HCT116 (cell line): ENCODE data around the gene PARVG. TPM values are rescaled to one million over a fixed set of nuclear protein-coding genes. Genes with fewer than 3 reads are reported as not detected.

Source experiments
- ATAC-seq: fragments of 200-7000 bp; cut with Tn5 transposase; 2 replicates; pipeline ENCODE4 v1.9.1; 2020; ENCODE audit warnings: mild to moderate bottlenecking, moderate library complexity
- BruUV-seq: library from RNA; stranded (reverse); fragments of 400-500 nt; replicated peaks from 2 replicates; lab custom pipeline; 2021; lab: Mats Ljungman, UMichigan
- CTCF ChIA-PET: fragments of 300-600 bp; sonication (Branson Sonifier 250); formaldehyde crosslinking; loops from one replicate; lab custom pipeline; 2021; ENCODE audit warnings: antibody characterized with exemption; lab: Charles Lee
- POLR2A ChIA-PET: fragments of 300-600, 350-600 bp; sonication (Branson Sonifier 250); formaldehyde crosslinking; loops from one replicate; lab custom pipeline; 2021; ENCODE audit warnings: antibody characterized with exemption; lab: Charles Lee
- RAD21 ChIA-PET, 2 experiments: fragments of 300-600 bp; sonication (Branson Sonifier 250); formaldehyde crosslinking; loops; one replicate each; lab custom pipeline; 2023; ENCODE audit warnings: low total read pairs in 2 of 2; ENCODE audit not compliant: uncharacterized antibody in 2 of 2, unreplicated experiment in 2 of 2, low non-redundant PET in 1 of 2; lab: Charles Lee
- DNase-seq: peaks from one replicate; pipeline ENCODE4 v3.0.0-alpha.2; 2010; ENCODE audit warnings: low read depth, low spot score
- H2AFZ ChIP-seq: fragments of 200-600 bp; shearing (Covaris generic), sonication (generic); 2 replicates; pipeline ENCODE4 v1.6.1; 2017; ENCODE audit warnings: low read depth, mixed run types, mixed read lengths, antibody characterized with exemption, low read length; ENCODE audit not compliant: poor library complexity, severe bottlenecking
- H3K27ac ChIP-seq: 2 replicates; pipeline ENCODE4 v1.5.1; 2012; ENCODE audit warnings: low read depth, low read length
- H3K27me3 ChIP-seq: fragments of 200-600 bp; sonication (generic); 2 replicates; pipeline ENCODE4 v1.6.1; 2016; ENCODE audit warnings: mixed run types, low read length, mixed read lengths; ENCODE audit not compliant: insufficient read depth
- H3K36me3 ChIP-seq, 2 experiments: fragments of 200-500 bp in 1 of 2; fragments of 200-600 bp in 1 of 2; sonication (Bioruptor generic) in 1 of 2; sonication (generic) in 1 of 2; 2 replicates each; pipeline versions ENCODE4 v1.5.1 to v1.6.1; 2014 to 2016; ENCODE audit warnings: low read length in 2 of 2, inconsistent platforms in 1 of 2, mixed read lengths in 1 of 2, mixed run types in 1 of 2; ENCODE audit not compliant: insufficient read depth in 2 of 2, control insufficient read depth in 1 of 2
- H3K4me1 ChIP-seq, 2 experiments: fragments of 200-600 bp in 1 of 2; sonication (generic) in 1 of 2; 2 replicates each; pipeline versions ENCODE4 v1.5.1 to v1.6.1; 2012 to 2017; ENCODE audit warnings: low read length in 2 of 2, inconsistent platforms in 1 of 2, mild to moderate bottlenecking in 1 of 2, mixed read lengths in 1 of 2, mixed run types in 1 of 2, moderate library complexity in 1 of 2; ENCODE audit not compliant: insufficient read depth in 2 of 2, control insufficient read depth in 1 of 2
- H3K4me2 ChIP-seq: fragments of 200-600 bp; sonication (generic); 2 replicates; pipeline ENCODE4 v1.6.1; 2017; ENCODE audit warnings: mixed run types, low read length, mixed read lengths
- H3K4me3 ChIP-seq, 2 experiments: fragments of 200-600 bp in 1 of 2; sonication (generic) in 1 of 2; replicated peaks in 1 of 2; 2 replicates each; pipeline ENCODE4 v1.5.1; 2011 to 2016; ENCODE audit warnings: low read length in 2 of 2, control low read depth in 1 of 2, low read depth in 1 of 2, mild to moderate bottlenecking in 1 of 2, mixed read lengths in 1 of 2, mixed run types in 1 of 2
- H3K79me2 ChIP-seq: fragments of 200-600 bp; sonication (generic); 2 replicates; pipeline ENCODE4 v1.6.1; 2017; ENCODE audit warnings: mild to moderate bottlenecking, mixed run types, low read length, moderate library complexity, mixed read lengths; ENCODE audit not compliant: insufficient read depth
- H3K9ac ChIP-seq: fragments of 200-600 bp; sonication (generic); 2 replicates; pipeline ENCODE4 v1.6.1; 2016; ENCODE audit warnings: low read length, mixed read lengths
- H3K9me2 ChIP-seq: fragments of 200-600 bp; sonication (generic), shearing (Covaris generic); 2 replicates; pipeline ENCODE4 v1.6.1; 2017; ENCODE audit warnings: mixed run types, mild to moderate bottlenecking, moderate library complexity; ENCODE audit not compliant: insufficient read depth
- H3K9me3 ChIP-seq, 2 experiments: fragments of 200-500 bp in 1 of 2; fragments of 200-600 bp in 1 of 2; sonication (Bioruptor generic) in 1 of 2; sonication (generic) in 1 of 2; 2 replicates each; pipeline ENCODE4 v1.6.1; 2014 to 2017; ENCODE audit warnings: low read length in 2 of 2, mixed read lengths in 2 of 2, inconsistent platforms in 1 of 2, low read depth in 1 of 2, mild to moderate bottlenecking in 1 of 2, mixed run types in 1 of 2, moderate library complexity in 1 of 2; ENCODE audit not compliant: control insufficient read depth in 1 of 2, insufficient read depth in 1 of 2
- H4K20me1 ChIP-seq: fragments of 200-600 bp; sonication (generic), shearing (Covaris generic); 2 replicates; pipeline ENCODE4 v1.6.1; 2017; ENCODE audit warnings: mixed run types, mild to moderate bottlenecking, moderate library complexity; ENCODE audit not compliant: insufficient read depth
- CBX3 ChIP-seq: IDR thresholded peaks from 2 replicates; pipeline ENCODE4 v1.6.1; 2012; ENCODE audit warnings: low read depth
- CEBPB ChIP-seq: IDR thresholded peaks from 2 replicates; pipeline ENCODE4 v1.6.1; 2012; ENCODE audit warnings: low read depth
- ELF1 ChIP-seq: IDR thresholded peaks from 2 replicates; pipeline ENCODE4 v1.6.1; 2012; ENCODE audit warnings: low read depth, borderline replicate concordance
- EZH2phosphoT487 ChIP-seq: fragments of 200-600 bp; IDR thresholded peaks from 2 replicates; pipeline ENCODE4 v1.6.1; 2018; ENCODE audit warnings: antibody characterized with exemption, borderline replicate concordance
- FOSL1 ChIP-seq: IDR thresholded peaks from 2 replicates; pipeline ENCODE4 v1.6.1; 2012; ENCODE audit warnings: low read depth
- POLR2A ChIP-seq: IDR thresholded peaks from 2 replicates; pipeline ENCODE4 v1.7.0; 2011; ENCODE audit warnings: borderline replicate concordance; ENCODE audit not compliant: insufficient read depth, insufficient read length; ENCODE audit errors: extremely low read depth
- POLR2AphosphoS5 ChIP-seq: IDR thresholded peaks from 2 replicates; pipeline ENCODE4 v1.6.1; 2011; ENCODE audit warnings: mild to moderate bottlenecking, low read depth, low read length, moderate library complexity
- RAD21 ChIP-seq: IDR thresholded peaks from 2 replicates; pipeline ENCODE4 v1.6.1; 2012; ENCODE audit warnings: low read depth, mild to moderate bottlenecking
- SP1 ChIP-seq: IDR thresholded peaks from 2 replicates; pipeline ENCODE4 v1.6.1; 2012; ENCODE audit warnings: low read depth
- TCF7L2 ChIP-seq: IDR thresholded peaks from 2 replicates; pipeline ENCODE4 v1.7.0; 2011; ENCODE audit warnings: borderline replicate concordance, inconsistent platforms; ENCODE audit not compliant: insufficient read depth, insufficient read length; ENCODE audit errors: extremely low read depth
- ZNF274 ChIP-seq: fragments of 200-500 bp; sonication (Bioruptor generic); IDR thresholded peaks from 2 replicates; pipeline ENCODE4 v1.6.1; 2014; ENCODE audit warnings: mild to moderate bottlenecking, low read depth, low read length, inconsistent platforms
- intact Hi-C: fragments of 100-400 bp; cut with micrococcal nuclease; formaldehyde crosslinking; loops from 2 replicates; pipeline ENCODE4 v1.10.0; 2022
- total RNA-seq: library from RNA; stranded (reverse); gene quantifications from one replicate; pipeline ENCODE4 v1.2.1, GENCODE V29; 2021; ENCODE audit not compliant: unreplicated experiment
- TF ChIP-seq, protein P1 (sequence below): IDR thresholded peaks from 2 replicates; pipeline ENCODE4 v1.6.1; 2012
- TF ChIP-seq, protein P2 (sequence below): IDR thresholded peaks from 2 replicates; pipeline ENCODE4 v1.6.1; 2012; ENCODE audit warnings: low read depth
- TF ChIP-seq, protein P3 (sequence below): IDR thresholded peaks from 2 replicates; pipeline ENCODE4 v1.6.1; 2011; ENCODE audit warnings: mild to moderate bottlenecking, low read length, moderate library complexity; ENCODE audit not compliant: insufficient replicate concordance; ENCODE audit errors: extremely low read depth

Gene PARVG
- total RNA-seq, 1 experiment from 2014 or later: 0.57 TPM

DNA sequence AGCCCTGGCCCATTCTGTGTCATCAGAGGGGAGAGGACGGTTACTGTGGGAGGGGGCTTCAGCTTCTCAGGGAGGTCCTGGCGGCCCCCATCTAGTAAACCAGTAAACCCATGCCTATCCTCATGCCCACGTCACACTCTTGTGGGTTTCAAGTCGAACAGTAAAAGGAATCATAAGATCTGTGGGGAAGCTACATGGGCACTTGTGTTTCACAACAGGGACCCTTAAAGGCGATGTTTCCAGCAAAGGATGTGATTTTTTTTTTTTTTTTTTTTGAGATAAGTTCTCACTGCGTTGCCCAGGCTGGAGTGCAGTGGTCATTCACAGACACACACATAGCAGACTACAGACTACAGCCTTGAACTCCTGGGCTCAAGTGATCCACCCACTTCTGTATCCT, 9.2 kb upstream of the PARVG start:
- no peaks in the 10 kb centered on the region for H3K36me3 ChIP-seq
- H4K20me1 ChIP-seq: no peaks in the 10 kb centered on the region
- POLR2A ChIA-PET: no interaction called here
- no peak overlapping the region for H3K4me2 ChIP-seq
- no peak overlapping the region for H3K9ac ChIP-seq
- RAD21 ChIA-PET: no interaction called here
- TF ChIP-seq TCF7L2 (no peak), ZNF274 (no peak), CBX3 (no peak), EZH2phosphoT487 (no peak), POLR2AphosphoS5 (no peak), POLR2A (no peak), FOSL1 (no peak), CEBPB (no peak), SP1 (no peak), ELF1 (no peak), RAD21 (no peak)
- TF ChIP-seq, protein P1, sequence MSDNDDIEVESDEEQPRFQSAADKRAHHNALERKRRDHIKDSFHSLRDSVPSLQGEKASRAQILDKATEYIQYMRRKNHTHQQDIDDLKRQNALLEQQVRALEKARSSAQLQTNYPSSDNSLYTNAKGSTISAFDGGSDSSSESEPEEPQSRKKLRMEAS: no peak
- TF ChIP-seq, protein P2, sequence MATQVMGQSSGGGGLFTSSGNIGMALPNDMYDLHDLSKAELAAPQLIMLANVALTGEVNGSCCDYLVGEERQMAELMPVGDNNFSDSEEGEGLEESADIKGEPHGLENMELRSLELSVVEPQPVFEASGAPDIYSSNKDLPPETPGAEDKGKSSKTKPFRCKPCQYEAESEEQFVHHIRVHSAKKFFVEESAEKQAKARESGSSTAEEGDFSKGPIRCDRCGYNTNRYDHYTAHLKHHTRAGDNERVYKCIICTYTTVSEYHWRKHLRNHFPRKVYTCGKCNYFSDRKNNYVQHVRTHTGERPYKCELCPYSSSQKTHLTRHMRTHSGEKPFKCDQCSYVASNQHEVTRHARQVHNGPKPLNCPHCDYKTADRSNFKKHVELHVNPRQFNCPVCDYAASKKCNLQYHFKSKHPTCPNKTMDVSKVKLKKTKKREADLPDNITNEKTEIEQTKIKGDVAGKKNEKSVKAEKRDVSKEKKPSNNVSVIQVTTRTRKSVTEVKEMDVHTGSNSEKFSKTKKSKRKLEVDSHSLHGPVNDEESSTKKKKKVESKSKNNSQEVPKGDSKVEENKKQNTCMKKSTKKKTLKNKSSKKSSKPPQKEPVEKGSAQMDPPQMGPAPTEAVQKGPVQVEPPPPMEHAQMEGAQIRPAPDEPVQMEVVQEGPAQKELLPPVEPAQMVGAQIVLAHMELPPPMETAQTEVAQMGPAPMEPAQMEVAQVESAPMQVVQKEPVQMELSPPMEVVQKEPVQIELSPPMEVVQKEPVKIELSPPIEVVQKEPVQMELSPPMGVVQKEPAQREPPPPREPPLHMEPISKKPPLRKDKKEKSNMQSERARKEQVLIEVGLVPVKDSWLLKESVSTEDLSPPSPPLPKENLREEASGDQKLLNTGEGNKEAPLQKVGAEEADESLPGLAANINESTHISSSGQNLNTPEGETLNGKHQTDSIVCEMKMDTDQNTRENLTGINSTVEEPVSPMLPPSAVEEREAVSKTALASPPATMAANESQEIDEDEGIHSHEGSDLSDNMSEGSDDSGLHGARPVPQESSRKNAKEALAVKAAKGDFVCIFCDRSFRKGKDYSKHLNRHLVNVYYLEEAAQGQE: no peak
- TF ChIP-seq, protein P3, sequence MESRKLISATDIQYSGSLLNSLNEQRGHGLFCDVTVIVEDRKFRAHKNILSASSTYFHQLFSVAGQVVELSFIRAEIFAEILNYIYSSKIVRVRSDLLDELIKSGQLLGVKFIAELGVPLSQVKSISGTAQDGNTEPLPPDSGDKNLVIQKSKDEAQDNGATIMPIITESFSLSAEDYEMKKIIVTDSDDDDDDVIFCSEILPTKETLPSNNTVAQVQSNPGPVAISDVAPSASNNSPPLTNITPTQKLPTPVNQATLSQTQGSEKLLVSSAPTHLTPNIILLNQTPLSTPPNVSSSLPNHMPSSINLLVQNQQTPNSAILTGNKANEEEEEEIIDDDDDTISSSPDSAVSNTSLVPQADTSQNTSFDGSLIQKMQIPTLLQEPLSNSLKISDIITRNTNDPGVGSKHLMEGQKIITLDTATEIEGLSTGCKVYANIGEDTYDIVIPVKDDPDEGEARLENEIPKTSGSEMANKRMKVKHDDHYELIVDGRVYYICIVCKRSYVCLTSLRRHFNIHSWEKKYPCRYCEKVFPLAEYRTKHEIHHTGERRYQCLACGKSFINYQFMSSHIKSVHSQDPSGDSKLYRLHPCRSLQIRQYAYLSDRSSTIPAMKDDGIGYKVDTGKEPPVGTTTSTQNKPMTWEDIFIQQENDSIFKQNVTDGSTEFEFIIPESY: no peak
- no peaks in the 10 kb centered on the region for H3K79me2 ChIP-seq
- no peak overlapping the region for H2AFZ ChIP-seq
- intact Hi-C loops: no loop called here
- H3K9me3 ChIP-seq: no peaks in the 10 kb centered on the region
- H3K27me3 ChIP-seq: no peaks in the 10 kb centered on the region
- no peaks in the 10 kb centered on the region for H3K9me2 ChIP-seq
- CTCF ChIA-PET: no interaction called here
- no peak overlapping the region for H3K4me3 ChIP-seq
- no peak for ATAC-seq
- no peaks in the 10 kb centered on the region for H3K4me1 ChIP-seq
- BruUV-seq: no TSS peak
- no peak overlapping the region for H3K27ac ChIP-seq
- no peak for DNase-seq
